HG02884 (cell line): Measurements from ENCODE around the gene NPIPB13.
"Not testable (repeated sequence)": the region's sequence is repeated elsewhere in the genome, so short reads cannot be mapped to it uniquely, and the experiment has no call there.

ENCODE experiments used
- ATAC-seq: cut with Tn5 transposase; IDR thresholded peaks from one replicate; pipeline ENCODE4 v1.9.1; 2021; ENCODE audit warnings: mild to moderate bottlenecking, moderate library complexity; ENCODE audit not compliant: unreplicated experiment

NPIPB13 gene

DNA sequence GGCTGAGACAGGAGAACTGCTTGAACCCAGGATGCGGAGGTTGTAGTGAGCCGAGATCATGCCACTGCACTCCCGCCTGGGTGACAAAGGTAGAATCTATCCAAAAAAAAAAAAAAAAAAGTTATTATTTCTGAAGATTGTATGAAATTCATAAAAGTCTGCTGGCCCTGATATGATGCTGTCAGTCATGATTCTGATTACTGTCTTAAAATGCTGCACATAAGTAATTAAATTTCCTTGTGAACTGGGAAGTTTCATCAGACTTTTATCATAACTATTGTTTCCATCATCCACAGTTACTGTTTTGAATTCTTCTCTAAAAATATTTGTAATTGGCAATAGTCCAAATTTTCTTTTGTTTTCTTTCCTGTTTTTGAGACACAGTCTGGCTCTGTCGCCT lies at the start of gene NPIPB13:
Gene NPIPB13, minus strand, starts transcription at position 101 of the 400 bp plus-strand sequence. CDS start 2,906 bp downstream, outside the sequence.
- not testable (repeated sequence) for ATAC-seq

DNA sequence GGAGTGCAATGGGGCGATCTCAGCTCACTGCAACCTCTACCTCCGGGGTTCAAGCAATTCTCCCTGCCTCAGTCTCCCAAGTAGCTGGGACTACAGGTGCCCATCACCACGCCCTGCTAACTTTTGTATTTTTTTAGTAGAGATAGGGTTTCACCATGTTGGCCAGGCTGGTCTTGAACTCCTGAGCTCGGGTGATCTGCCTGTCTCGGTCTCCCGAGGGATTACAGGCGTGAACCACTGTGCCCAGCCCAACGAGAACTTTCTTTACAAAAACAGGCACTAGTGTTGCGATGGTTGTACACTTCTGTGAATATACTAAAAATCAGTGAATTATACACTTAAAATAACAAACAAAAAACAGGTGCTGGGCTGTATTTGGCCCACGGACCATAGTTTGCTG lies 34.1 kb upstream of the NPIPB13 start:
- not testable (repeated sequence) for ATAC-seq

DNA sequence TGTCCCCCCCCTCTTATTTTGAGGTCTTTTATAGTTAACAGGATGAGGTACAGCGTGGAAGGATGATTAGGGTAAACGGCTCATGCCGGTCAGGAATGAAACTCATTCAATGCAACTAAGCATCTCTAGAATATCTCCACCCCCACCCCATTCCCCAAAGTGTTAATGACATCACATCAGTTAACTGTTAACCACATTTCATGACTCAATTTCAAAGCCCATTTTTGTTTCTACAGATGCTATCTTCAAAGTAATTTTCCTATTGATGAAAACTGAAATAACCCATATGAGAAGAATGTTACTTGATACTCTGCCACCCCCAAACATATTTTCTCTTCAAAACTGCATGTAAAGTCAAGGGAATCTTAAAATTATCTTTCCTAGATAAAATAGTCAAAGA lies 30.2 kb upstream of the NPIPB13 start:
- ATAC-seq: not testable (repeated sequence)

DNA sequence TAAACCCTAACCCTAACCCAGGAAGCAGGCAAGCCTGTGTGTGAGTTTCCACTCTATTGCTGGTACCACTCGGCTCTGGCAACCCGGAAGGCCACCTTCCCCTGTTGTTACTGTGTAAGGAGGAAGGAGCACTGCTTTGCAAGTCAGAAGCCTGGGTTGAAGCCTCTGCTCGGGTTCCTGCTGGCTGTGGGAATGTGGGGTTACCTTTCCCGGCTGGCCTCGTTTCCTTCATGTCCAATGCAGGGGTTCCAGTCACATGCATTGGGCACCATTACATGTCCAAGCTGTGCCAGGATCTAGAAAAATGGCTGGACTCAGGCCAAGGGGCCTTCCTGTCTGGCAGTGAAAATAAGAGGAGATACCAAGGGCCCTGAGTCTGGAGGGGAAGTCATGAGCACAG lies 31.2 kb downstream of the NPIPB13 start:
- not testable (repeated sequence) for ATAC-seq

DNA sequence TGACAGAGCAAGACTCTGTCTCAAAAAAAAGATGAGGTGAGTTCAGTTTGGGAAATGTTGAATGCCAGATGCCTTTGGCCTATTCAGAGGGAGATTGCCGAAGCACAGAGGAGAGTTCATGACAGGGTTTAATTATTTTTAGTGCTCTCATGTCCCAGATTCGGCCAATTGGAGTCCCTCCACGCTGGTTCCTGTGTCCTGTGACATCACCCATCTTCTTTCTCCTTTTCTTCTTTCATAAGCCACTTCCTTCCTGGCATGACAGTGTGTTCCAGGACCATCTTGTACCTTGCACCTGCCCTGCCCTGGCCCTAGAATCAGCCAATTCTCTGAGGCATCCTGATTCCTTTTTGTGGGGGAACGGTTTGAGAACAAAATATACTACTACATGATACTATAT lies 36.9 kb downstream of the NPIPB13 start:
- ATAC-seq: not testable (repeated sequence)

DNA sequence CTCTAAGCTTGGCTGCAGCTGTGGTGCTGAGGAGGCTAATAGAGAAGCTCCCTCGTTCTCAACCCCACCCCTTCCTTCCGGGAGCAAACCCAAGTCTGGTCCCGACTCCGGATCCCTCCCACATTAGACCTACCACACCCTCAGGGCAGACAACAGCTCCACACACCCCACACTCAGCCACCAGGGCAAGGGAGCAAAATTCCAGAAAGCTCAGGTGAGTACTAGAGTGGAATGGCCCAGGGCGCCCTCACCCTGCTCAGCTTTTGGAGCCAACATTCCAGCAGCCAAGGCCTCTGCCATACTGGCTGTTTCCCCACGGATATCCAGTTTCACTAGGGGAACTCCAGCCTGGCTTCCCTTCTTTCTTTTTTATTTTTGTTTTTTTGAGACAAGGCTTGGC lies 39.2 kb downstream of the NPIPB13 start:
- ATAC-seq: not testable (repeated sequence)

DNA sequence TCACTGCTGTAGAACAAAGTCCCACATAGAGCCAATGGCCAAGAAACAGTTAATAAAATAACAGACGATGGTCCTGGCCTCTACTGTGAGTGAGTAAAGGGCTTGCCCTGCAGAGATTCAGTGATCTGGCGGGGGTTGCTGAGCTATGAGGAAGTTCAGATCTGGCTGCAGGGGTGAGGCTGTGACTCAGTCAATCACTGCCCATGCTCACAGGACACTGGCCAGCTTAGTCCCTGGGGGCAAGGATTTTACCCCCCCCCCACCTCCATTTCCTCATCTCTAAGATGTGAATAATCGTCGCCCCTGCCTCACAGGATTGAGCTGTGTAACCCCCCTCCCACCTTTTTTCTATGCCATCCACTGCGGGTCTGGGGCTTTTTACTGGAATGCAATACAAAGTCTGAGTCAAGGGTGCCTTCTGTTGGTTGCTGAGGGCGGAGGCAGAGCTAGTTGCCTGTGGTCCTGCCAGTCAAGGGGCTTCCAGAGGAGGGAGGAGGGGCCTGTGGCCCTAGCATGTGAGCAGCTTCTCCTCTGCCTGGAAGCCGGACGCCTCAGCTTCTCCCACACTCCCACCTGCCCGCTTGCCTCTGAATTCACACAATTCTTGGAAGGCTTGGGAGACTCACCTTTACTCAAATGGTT lies 41.1 kb downstream of the NPIPB13 start:
- ATAC-seq: not testable (repeated sequence)

DNA sequence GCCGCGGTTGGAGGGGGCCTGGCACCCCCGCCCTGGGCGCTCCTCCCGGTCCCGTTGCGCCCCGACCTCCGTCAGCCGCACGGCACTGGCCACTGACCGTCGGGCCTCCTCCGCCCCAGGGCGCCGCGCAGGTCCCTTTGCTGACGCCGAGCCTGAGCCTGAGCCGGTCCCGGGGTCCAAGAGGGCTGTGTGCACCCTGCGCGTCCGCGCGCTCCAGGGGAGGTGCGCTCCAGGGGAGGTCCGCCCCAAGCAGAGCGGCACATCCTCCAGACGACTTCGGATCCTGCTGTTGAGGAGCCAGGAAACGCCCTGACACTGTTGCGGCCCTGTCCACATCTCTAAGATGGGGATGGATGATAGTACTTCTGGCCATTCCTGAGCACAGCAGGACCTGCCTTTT lies 42.0 kb downstream of the NPIPB13 start:
- ATAC-seq: not testable (repeated sequence)

DNA sequence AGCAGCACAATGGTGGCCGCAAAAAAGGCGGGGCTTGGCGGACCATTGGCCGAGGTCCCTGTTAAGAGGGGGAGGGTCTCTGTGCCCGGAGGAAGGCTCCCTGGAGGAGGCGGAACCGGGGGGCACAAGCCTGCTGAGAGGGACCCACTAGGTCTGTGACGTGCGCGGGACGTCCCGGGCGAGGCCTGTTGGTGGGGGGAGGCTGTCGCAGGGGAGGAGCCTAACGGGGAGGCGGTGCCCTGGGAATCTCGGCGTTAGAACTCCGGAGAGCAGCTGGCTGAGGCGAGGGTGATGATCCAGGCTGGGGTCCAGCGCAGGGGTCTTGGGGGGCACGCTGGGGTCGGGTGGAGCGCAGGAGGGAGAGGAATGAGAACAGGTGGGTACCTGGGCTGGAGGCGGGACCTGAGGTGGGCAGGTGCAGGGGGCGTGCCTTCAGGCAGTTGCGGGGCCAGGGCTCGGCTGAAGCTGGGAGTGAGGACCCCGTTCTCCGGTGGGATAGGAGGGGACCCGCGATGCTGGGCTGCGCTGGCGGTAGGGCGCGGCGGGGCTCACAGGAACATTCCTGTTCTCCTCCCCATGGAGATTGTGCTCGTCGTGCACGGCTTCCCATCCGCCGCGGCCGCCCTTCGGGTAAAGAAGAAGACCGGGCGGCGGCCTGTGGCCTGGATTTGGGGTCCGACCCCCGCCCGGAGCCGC lies 42.6 kb downstream of the NPIPB13 start:
- not testable (repeated sequence) for ATAC-seq

DNA sequence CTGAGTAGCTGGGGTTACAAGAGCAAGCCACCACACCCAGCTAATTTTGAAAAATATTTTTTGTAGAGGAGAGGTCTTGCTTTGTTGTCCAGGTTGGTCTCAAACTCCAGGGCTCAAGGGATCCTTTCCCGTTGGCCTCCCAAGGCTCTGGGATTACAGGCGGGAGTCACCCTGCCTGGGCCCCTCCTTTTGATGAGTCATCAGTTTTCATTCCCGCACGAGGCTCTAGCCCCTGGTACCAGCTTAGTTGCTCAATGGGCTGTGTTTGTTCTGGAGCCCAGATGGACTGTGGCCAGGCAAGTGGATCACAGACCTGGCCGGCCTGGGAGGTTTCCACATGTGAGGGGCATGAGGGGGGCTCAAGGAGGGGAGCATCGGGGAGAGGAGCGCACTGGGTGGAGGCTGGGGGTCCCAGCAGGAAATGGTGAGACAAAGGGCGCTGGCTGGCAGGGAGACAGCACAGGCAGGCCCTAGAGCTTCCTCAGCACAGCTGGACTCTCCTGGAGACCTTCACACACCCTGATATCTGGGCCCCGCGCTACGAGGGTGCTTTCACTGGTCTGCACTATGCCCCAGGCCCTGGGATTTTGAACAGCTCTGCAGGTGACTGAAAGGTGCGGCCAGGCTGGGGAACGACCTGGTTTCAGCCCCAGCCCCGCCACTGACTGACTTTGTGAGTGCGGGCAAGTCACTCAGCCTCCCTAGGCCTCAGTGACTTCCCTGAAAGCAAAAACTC lies 48.5 kb downstream of the NPIPB13 start:
- ATAC-seq: not testable (repeated sequence)

DNA sequence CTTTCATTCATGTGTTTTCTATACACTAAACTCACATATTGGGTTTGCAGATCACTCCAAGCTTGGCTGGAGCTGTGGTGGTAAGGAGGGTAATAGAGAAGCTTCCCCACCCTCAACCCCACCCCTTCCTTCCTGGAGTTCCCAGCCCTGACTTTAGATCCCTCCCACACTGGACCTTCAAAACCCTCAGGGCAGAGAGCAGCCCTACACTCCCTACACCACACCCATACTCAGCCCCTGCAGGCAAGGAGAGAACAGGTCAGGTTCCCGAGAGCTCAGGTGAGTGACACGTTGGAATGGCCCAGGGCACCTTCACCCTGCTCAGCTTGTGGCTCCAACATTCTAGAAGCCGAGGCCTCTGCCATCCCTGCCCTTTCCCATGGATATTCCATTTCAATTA lies 49.2 kb downstream of the NPIPB13 start, which contains the start of gene SULT1A3:
Gene SULT1A3, plus strand, starts transcription at position 207 of the 400 bp plus-strand sequence. CDS start 1,474 bp downstream, outside the sequence.
- not testable (repeated sequence) for ATAC-seq
